LNCAP (cell line): ENCODE data around the gene PRDX2.
A peak's percentile ranks its signal among the peaks of the same experiment; 100 is the strongest.

Experiments
- CTCF ChIP-seq: fragments of 450-650 bp; IDR thresholded peaks from 2 replicates; pipeline ENCODE4 v1.5.1; 2017; ENCODE audit warnings: mild to moderate bottlenecking

Gene PRDX2

GRCh38 chr19:12796146-12797071 is 5.2 kb downstream of the PRDX2 start:
- peak; percentile 93 for TF ChIP-seq CTCF

- TF ChIP-seq CTCF, result no peak
Measured at GRCh38 chr19:12794971-12795381, 6.6 kb downstream of the PRDX2 start.

- no peak for TF ChIP-seq CTCF
Measured at GRCh38 chr19:12794196-12794941, 7.2 kb downstream of the PRDX2 start.

- TF ChIP-seq CTCF, result no peak
Measured at GRCh38 chr19:12793290-12794195, 8.1 kb downstream of the PRDX2 start.

GRCh38 chr19:12792853-12793289 is 8.7 kb downstream of the PRDX2 start:
- no peak for TF ChIP-seq CTCF

GRCh38 chr19:12792051-12792852 is 9.3 kb downstream of the PRDX2 start:
- no peak for TF ChIP-seq CTCF
